Measurements from ENCODE around the gene ARID3C. TPM values are rescaled to one million over a fixed set of nuclear protein-coding genes. Genes with fewer than 3 reads are reported as not detected.

ARID3C gene
- total RNA-seq, 1 experiment from 2014 or later, result 0.42 TPM

DNA sequence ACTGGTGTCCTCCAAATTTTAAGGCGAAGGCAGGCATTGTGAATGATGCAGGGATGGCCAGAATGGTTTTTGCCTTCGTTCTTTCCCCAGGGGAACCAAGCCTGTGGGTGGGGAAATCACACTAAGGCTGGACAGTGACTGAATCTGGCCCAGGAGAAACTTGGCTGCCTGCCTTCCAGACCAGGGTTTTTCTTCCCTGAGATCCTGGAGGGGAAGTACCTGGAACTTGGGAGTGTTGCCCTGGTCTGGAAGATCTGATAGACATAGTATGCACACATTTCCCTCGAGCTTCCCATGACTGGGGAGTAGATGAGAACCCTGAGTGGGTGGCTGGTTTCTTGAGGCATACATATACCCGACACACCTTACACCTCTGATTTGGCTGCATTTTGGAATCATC, 22.5 kb upstream of the ARID3C start:
- DNase-seq (ENCODE audit: low read depth, low spot score) (no peak), ATAC-seq (no peak)
- Histone ChIP-seq H3K79me2 (ENCODE audit: insufficient read depth, low read length) (peaks cover 6% of the 10 kb centered on the region; the same call in 1 of the 2 replicates), H3K4me3 (replicated peaks in 1 of 2; ENCODE audit: low read depth in 1 of 2, low read length in 2 of 2) (peak overlapping the region; percentile 58 to 61), H3K4me1 (ENCODE audit: control insufficient read depth in 1 of 2, insufficient read depth in 2 of 2, low read length in 2 of 2) (peaks cover 19 to 44% of the 10 kb centered on the region in 2 experiments), H3K9ac (ENCODE audit: low read length) (peak overlapping the region; percentile 58), H3K27me3 (ENCODE audit: insufficient read depth, low read length) (no peaks in the 10 kb centered on the region), H3K4me2 (ENCODE audit: low read length) (peak overlapping the region; percentile 83), H4K20me1 (ENCODE audit: insufficient read depth) (no peaks in the 10 kb centered on the region), H3K27ac (ENCODE audit: low read depth, low read length) (peak overlapping the region; percentile 50), H3K36me3 (ENCODE audit: control insufficient read depth in 1 of 2, insufficient read depth in 2 of 2, low read length in 2 of 2) (peaks cover 0 to 6% of the 10 kb centered on the region in 2 experiments; a peak in 1 of 4 replicates), H2AFZ (ENCODE audit: low read depth, low read length, poor library complexity, severe bottlenecking) (no peak overlapping the region), H3K9me2 (ENCODE audit: insufficient read depth) (no peaks in the 10 kb centered on the region), H3K9me3 (ENCODE audit: control insufficient read depth in 1 of 2, insufficient read depth in 1 of 2, low read depth in 1 of 2, low read length in 2 of 2) (no peaks in the 10 kb centered on the region)
- ChIA-PET POLR2A (interaction anchor here (1.3 to 1.5 kb wide), 2 partner anchors 13 to 14 kb away, joined by 5 to 8 read pairs; partner anchors contain the start of gene SIGMAR1), RAD21 (ENCODE audit: low non-redundant PET in 1 of 2, low total read pairs in 2 of 2, uncharacterized antibody in 2 of 2, unreplicated experiment in 2 of 2) (no interaction called here), CTCF (interaction anchor here (0.9 to 1.4 kb wide), 3 partner anchors 14 to 109 kb away, joined by 3 to 4 read pairs (median 4); no protein-coding TSS in a partner anchor)
- TF ChIP-seq, protein P1, sequence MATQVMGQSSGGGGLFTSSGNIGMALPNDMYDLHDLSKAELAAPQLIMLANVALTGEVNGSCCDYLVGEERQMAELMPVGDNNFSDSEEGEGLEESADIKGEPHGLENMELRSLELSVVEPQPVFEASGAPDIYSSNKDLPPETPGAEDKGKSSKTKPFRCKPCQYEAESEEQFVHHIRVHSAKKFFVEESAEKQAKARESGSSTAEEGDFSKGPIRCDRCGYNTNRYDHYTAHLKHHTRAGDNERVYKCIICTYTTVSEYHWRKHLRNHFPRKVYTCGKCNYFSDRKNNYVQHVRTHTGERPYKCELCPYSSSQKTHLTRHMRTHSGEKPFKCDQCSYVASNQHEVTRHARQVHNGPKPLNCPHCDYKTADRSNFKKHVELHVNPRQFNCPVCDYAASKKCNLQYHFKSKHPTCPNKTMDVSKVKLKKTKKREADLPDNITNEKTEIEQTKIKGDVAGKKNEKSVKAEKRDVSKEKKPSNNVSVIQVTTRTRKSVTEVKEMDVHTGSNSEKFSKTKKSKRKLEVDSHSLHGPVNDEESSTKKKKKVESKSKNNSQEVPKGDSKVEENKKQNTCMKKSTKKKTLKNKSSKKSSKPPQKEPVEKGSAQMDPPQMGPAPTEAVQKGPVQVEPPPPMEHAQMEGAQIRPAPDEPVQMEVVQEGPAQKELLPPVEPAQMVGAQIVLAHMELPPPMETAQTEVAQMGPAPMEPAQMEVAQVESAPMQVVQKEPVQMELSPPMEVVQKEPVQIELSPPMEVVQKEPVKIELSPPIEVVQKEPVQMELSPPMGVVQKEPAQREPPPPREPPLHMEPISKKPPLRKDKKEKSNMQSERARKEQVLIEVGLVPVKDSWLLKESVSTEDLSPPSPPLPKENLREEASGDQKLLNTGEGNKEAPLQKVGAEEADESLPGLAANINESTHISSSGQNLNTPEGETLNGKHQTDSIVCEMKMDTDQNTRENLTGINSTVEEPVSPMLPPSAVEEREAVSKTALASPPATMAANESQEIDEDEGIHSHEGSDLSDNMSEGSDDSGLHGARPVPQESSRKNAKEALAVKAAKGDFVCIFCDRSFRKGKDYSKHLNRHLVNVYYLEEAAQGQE (IDR thresholded peaks at IDR 0.05; ENCODE audit: low read depth), result no peak
- TF ChIP-seq POLR2AphosphoS5 (IDR thresholded peaks at IDR 0.05; ENCODE audit: low read depth, low read length) (no peak), SP1 (IDR thresholded peaks at IDR 0.05; ENCODE audit: low read depth) (no peak), CBX3 (IDR thresholded peaks at IDR 0.05; ENCODE audit: low read depth) (no peak), CEBPB (IDR thresholded peaks at IDR 0.05; ENCODE audit: low read depth) (no peak), EGR1 (IDR thresholded peaks at IDR 0.05; ENCODE audit: low read depth) (no peak), EZH2 (IDR thresholded peaks at IDR 0.05) (no peak), SIN3A (IDR thresholded peaks at IDR 0.05; ENCODE audit: low read depth) (no peak), ZFX (IDR thresholded peaks at IDR 0.05) (no peak), SRF (IDR thresholded peaks at IDR 0.05; ENCODE audit: low read depth) (no peak), JUND (IDR thresholded peaks at IDR 0.05) (no peak), TCF7L2 (IDR thresholded peaks at IDR 0.05; ENCODE audit: borderline replicate concordance, extremely low read depth, insufficient read depth, insufficient read length) (no peak), ELF1 (IDR thresholded peaks at IDR 0.05; ENCODE audit: borderline replicate concordance, low read depth) (no peak), POLR2A (IDR thresholded peaks at IDR 0.05; ENCODE audit: borderline replicate concordance, extremely low read depth, insufficient read depth, insufficient read length) (no peak), YY1 (IDR thresholded peaks at IDR 0.05; ENCODE audit: extremely low read depth, insufficient replicate concordance, low read depth, low read length) (no peak)
- TF ChIP-seq, protein P2, sequence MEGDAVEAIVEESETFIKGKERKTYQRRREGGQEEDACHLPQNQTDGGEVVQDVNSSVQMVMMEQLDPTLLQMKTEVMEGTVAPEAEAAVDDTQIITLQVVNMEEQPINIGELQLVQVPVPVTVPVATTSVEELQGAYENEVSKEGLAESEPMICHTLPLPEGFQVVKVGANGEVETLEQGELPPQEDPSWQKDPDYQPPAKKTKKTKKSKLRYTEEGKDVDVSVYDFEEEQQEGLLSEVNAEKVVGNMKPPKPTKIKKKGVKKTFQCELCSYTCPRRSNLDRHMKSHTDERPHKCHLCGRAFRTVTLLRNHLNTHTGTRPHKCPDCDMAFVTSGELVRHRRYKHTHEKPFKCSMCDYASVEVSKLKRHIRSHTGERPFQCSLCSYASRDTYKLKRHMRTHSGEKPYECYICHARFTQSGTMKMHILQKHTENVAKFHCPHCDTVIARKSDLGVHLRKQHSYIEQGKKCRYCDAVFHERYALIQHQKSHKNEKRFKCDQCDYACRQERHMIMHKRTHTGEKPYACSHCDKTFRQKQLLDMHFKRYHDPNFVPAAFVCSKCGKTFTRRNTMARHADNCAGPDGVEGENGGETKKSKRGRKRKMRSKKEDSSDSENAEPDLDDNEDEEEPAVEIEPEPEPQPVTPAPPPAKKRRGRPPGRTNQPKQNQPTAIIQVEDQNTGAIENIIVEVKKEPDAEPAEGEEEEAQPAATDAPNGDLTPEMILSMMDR (IDR thresholded peaks at IDR 0.05 in 2 of 3, conservative IDR thresholded peaks at IDR 0.05 in 1 of 3; ENCODE audit: borderline replicate concordance in 1 of 3, insufficient read depth in 1 of 3, low read depth in 2 of 3, low read length in 2 of 3), result no peak
- TF ChIP-seq, protein P3, sequence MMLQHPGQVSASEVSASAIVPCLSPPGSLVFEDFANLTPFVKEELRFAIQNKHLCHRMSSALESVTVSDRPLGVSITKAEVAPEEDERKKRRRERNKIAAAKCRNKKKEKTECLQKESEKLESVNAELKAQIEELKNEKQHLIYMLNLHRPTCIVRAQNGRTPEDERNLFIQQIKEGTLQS (IDR thresholded peaks at IDR 0.05), result no peak
- intact Hi-C loops (cut with micrococcal nuclease), result no loop called here
- BruUV-seq (replicated peaks), result TSS peak; percentile 94

Measured in HCT116 (cell line).